ENCODE results near the gene SLC9C2. TPM values are rescaled to one million over a fixed set of nuclear protein-coding genes. Genes with fewer than 3 reads are reported as not detected.

The SLC9C2 gene
- total RNA-seq, 5 donors from 2014 or later (not counting 1 experiment from before 2014, with no cell fraction given): not detected

DNA sequence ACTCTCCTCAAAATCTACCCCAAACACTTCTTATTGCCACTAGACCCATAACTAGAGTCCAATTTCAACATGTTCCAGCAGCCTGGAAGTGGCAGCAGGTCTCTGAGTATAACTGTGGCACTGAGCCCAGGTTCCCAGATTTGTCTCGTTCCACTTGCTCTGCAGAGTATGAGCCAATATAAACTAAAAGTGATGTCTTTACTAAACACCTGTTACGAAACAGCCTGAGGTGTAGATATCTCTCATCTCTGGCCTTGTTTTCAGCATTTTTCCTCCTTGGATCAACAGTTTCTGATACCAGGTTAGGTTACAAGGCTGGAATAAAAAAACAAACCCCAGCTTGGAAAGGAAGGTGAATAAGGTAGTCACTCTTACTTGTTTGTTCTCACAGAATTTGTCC, 150.9 kb downstream of the SLC9C2 start:
- Mint-ChIP-seq H3K27ac (no peak overlapping the region), H3K4me3 (no peak overlapping the region), H3K9me3 (peaks cover 0 to 7% (median 4%) of the 10 kb centered on the region in 3 donors), H3K27me3 (no peaks in the 10 kb centered on the region), H3K4me1 (peaks cover 36% of the 10 kb centered on the region in 3 donors), H3K36me3 (peaks cover 68% of the 10 kb centered on the region)
- no peaks in the 10 kb centered on the region for H3K36me3 ChIP-seq (ENCODE audit: control insufficient read depth in 2 of 2, extremely low read depth in 1 of 2, insufficient read depth in 1 of 2, low read length in 1 of 2)
- POLR2A ChIA-PET: interaction anchor here in 1 of 2 donors (0.7 kb wide), 1 partner anchor 34 kb away, joined by 9 read pairs; no protein-coding TSS in a partner anchor
- ATAC-seq (replicated peaks in 1 of 4): no peak
- H3K4me1 ChIP-seq (ENCODE audit: control insufficient read depth in 1 of 2, extremely low read depth in 1 of 2, insufficient read depth in 2 of 2, low read length in 2 of 2): peaks cover 2 to 4% of the 10 kb centered on the region in 2 experiments
- no peaks in the 10 kb centered on the region for H3K27me3 ChIP-seq (replicated peaks in 1 of 2; ENCODE audit: control insufficient read depth in 2 of 2, extremely low read depth in 1 of 2, insufficient read depth in 2 of 2, low read length in 1 of 2)
- H3K27ac ChIP-seq (ENCODE audit: low read length): no peak overlapping the region
- peaks cover 3% of the 10 kb centered on the region for H3K9me3 ChIP-seq
- H3K4me3 ChIP-seq (ENCODE audit: control insufficient read depth in 1 of 2, extremely low read depth in 1 of 2, low read length in 1 of 2): no peak overlapping the region
- no CpG with 5 or more reads among the region's 2 CpGs for WGBS (ENCODE audit: insufficient coverage)
- CTCF ChIA-PET: no interaction called here
- DNase-seq: no peak

Other genes with a start within 250 kb of the SLC9C2 start
- gene PRDX6, start 125.7 kb downstream of the SLC9C2 start, total RNA-seq: 100 to 1,000 TPM in 2 of 5 donors, 10 to 100 TPM in 3; 70.7 to 108 (median 98.3) TPM
- gene TEX50, start 32.3 kb upstream of the SLC9C2 start, total RNA-seq: not detected
- gene ANKRD45, start 66.8 kb upstream of the SLC9C2 start, total RNA-seq: not detected
- 10 to 100 TPM; 28.7 to 34.5 (median 31.2) TPM for gene KLHL20, start 111.9 kb upstream of the SLC9C2 start, total RNA-seq
- 10 to 100 TPM in 3 of 5 donors, 1 to 10 TPM in 2; 4.9 to 14.1 (median 13.6) TPM for gene DARS2, start 221.6 kb upstream of the SLC9C2 start, total RNA-seq
- gene CENPL, start 221.8 kb upstream of the SLC9C2 start, total RNA-seq: 10 to 100 TPM in 3 of 5 donors, 1 to 10 TPM in 2; 8.1 to 12.7 (median 10.3) TPM

Data from T-cell (primary cell).